ENCODE data around the gene RNF212.

GRCh38 chr4:1039493-1040343, 73.6 kb downstream of the RNF212 start:
- no peak for TF ChIP-seq CTCF (IDR thresholded peaks at IDR 0.05)
- TF ChIP-seq POLR2A (IDR thresholded peaks at IDR 0.05), result no peak

All from uterus (tissue), 2 donors.